Activated CD4-positive, alpha-beta T cell treated with anti-CD3 and anti-CD28 coated beads, Interleukin-2, Interleukin-6, amounts not matched to agents 100 ng/mL and 50 ng/mL, durations not matched to agents 16 hours and 8 hours (primary cell): ENCODE results near the gene KCNE4.

ENCODE experiments used
- DNase-seq: peaks from one replicate; pipeline ENCODE4 v3.0.0-alpha.2; 2020

KCNE4 gene

GRCh38 chr2:223051693-223052289 is at the start of gene KCNE4:
Gene KCNE4, plus strand, starts transcription at chr2:223052190. Its CDS starts 641 bp downstream, at chr2:223052831.
- DNase-seq: no peak

- no peak for DNase-seq
These were observed 48.8 kb upstream of the KCNE4 start for GRCh38 chr2:223003191-223003590.

GRCh38 chr2:223005496-223005895 is 46.5 kb upstream of the KCNE4 start:
- DNase-seq: no peak

GRCh38 chr2:223007531-223007930 is 44.5 kb upstream of the KCNE4 start:
- no peak for DNase-seq

- no peak for DNase-seq
These were observed 43.8 kb upstream of the KCNE4 start for GRCh38 chr2:223008162-223008561.

- DNase-seq: no peak
These were observed 43.0 kb upstream of the KCNE4 start for GRCh38 chr2:223008956-223009355.

GRCh38 chr2:223010641-223011040 is 41.3 kb upstream of the KCNE4 start:
- no peak for DNase-seq

- DNase-seq: no peak
These were observed 39.7 kb upstream of the KCNE4 start for GRCh38 chr2:223012291-223012690.

- no peak for DNase-seq
These were observed 32.5 kb upstream of the KCNE4 start for GRCh38 chr2:223019390-223019930.

- peak; percentile 18 for DNase-seq
These were observed 31.8 kb upstream of the KCNE4 start for GRCh38 chr2:223019987-223020717.

- DNase-seq: no peak
These were observed 30.9 kb upstream of the KCNE4 start for GRCh38 chr2:223020971-223021675.

- no peak for DNase-seq
These were observed 25.5 kb upstream of the KCNE4 start for GRCh38 chr2:223026357-223027110.

GRCh38 chr2:223027442-223027841 is 24.5 kb upstream of the KCNE4 start:
- no peak for DNase-seq

GRCh38 chr2:223029287-223029686 is 22.7 kb upstream of the KCNE4 start:
- no peak for DNase-seq

GRCh38 chr2:223032187-223033142 is 19.5 kb upstream of the KCNE4 start:
- DNase-seq: no peak

GRCh38 chr2:223034221-223034975 is 17.6 kb upstream of the KCNE4 start:
- DNase-seq: no peak

GRCh38 chr2:223036790-223037444 is 15.1 kb upstream of the KCNE4 start:
- no peak for DNase-seq

- no peak for DNase-seq
These were observed 14.6 kb upstream of the KCNE4 start for GRCh38 chr2:223037445-223037800.

- no peak for DNase-seq
These were observed 12.4 kb upstream of the KCNE4 start for GRCh38 chr2:223039618-223040017.

- no peak for DNase-seq
These were observed 11.5 kb upstream of the KCNE4 start for GRCh38 chr2:223040527-223040926.
